ENCODE results near the gene RALGPS1. TPM values are rescaled to one million over a fixed set of nuclear protein-coding genes. Genes with fewer than 3 reads are reported as not detected.
"Not testable (repeated sequence)": the region's sequence is repeated elsewhere in the genome, so short reads cannot be mapped to it uniquely, and the experiment has no call there.

Gene RALGPS1
- total RNA-seq, 1 donor from 2014 or later: 21.7 TPM

DNA sequence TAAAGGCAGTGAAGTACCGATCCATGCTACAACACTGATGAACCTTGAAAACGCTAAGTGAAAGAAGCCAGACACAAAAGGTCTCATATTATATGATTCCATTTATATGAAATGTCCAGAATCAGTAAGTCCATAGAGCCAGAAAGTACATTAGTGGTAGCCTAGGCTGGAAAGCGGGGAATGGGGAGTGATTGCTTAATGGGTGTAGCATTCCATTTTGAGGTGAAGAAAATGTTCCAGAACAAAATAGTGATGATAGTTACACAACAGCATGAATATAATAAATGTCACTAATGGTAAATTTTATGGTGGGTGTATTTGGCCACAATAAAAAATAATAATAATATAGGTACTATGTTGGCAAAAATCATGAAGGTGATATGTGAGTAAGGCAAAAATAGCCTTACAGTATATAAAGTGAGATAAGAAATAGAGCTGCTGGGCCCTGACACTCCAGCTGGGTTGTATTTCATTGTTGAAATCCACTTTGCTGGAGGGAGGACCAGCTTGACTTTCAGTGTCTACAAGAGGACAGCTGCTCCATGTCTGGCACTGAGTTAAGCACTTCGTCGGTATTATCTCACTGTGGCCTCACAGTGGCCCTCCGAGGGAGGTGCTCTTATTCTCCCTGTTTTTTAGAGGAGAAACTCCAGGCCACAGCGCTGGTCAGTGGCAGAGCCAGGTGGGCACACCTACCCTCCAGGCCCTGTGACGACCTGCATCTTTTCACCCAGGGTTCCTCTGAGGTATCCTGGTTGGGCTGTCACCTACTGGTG, 230.3 kb downstream of the RALGPS1 start:
- CTCF ChIA-PET: no interaction called here
- DNase-seq (no peak), ATAC-seq (ENCODE audit: low read depth) (no peak)
- POLR2A ChIA-PET: no interaction called here
- Mint-ChIP-seq H3K36me3 (ENCODE audit: low read depth) (no peaks in the 10 kb centered on the region), H3K27me3 (no peaks in the 10 kb centered on the region), H3K9me3 (peaks cover 3% of the 10 kb centered on the region), H3K27ac (no peak overlapping the region), H3K4me1 (no peaks in the 10 kb centered on the region), H3K4me3 (no peak overlapping the region)
- intact Hi-C loops (cut with micrococcal nuclease): no loop called here
- TF ChIP-seq, protein P1, sequence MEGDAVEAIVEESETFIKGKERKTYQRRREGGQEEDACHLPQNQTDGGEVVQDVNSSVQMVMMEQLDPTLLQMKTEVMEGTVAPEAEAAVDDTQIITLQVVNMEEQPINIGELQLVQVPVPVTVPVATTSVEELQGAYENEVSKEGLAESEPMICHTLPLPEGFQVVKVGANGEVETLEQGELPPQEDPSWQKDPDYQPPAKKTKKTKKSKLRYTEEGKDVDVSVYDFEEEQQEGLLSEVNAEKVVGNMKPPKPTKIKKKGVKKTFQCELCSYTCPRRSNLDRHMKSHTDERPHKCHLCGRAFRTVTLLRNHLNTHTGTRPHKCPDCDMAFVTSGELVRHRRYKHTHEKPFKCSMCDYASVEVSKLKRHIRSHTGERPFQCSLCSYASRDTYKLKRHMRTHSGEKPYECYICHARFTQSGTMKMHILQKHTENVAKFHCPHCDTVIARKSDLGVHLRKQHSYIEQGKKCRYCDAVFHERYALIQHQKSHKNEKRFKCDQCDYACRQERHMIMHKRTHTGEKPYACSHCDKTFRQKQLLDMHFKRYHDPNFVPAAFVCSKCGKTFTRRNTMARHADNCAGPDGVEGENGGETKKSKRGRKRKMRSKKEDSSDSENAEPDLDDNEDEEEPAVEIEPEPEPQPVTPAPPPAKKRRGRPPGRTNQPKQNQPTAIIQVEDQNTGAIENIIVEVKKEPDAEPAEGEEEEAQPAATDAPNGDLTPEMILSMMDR (IDR thresholded peaks at IDR 0.05): no peak

DNA sequence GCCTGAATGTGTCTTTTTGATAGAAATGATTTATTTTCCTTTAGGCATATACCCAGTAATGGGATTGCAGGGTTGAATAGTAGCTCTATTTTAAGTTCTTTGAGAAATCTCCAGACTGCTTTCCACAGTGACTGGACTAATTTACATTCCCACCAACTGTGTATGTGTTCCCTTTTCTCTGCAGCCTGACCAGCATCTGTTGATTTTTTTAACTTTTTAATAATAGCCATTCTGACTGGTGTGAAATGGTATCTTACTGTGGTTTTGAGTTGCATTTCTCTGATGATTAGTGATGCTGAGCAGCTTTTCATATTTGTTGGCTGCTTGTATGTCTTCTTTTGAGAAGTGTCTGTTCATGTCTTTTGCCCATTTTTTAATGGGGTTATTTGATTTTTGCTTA, 232.3 kb downstream of the RALGPS1 start:
- H3K27ac Mint-ChIP-seq; H3K4me1 Mint-ChIP-seq; ATAC-seq (ENCODE audit: low read depth); DNase-seq; H3K9me3 Mint-ChIP-seq; H3K4me3 Mint-ChIP-seq; POLR2A ChIA-PET; CTCF ChIA-PET; H3K27me3 Mint-ChIP-seq; H3K36me3 Mint-ChIP-seq (ENCODE audit: low read depth); intact Hi-C loops (cut with micrococcal nuclease): not testable (repeated sequence)

DNA sequence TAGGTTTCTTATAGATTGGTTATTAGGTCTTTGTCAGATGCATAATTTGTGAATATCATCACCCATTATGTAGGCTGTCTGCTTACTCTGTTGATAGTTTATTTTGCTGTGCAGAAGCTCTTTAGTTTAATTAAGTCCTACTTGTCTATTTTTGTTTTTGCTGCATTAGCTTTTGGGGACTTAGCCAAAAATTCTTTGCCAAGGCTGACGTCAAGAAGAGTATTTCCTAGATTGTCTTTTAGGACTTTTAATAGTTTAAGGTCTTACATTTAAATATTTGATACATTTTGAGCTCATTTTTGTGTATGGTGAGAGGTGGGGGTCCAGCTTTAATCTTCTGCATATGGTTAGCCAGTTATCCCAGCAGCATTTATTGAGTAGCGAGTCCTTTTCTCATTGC, 232.7 kb downstream of the RALGPS1 start:
- TF ChIP-seq, protein P1 (IDR thresholded peaks at IDR 0.05): no peak
- intact Hi-C loops (cut with micrococcal nuclease): no loop called here
- Mint-ChIP-seq H3K36me3 (ENCODE audit: low read depth) (no peaks in the 10 kb centered on the region), H3K4me1 (no peaks in the 10 kb centered on the region), H3K27ac (no peak overlapping the region), H3K27me3 (no peaks in the 10 kb centered on the region), H3K9me3 (peaks cover 3% of the 10 kb centered on the region), H3K4me3 (no peak overlapping the region)
- no peak for DNase-seq
- no peak for ATAC-seq (ENCODE audit: low read depth)
- CTCF ChIA-PET: no interaction called here
- POLR2A ChIA-PET: no interaction called here

DNA sequence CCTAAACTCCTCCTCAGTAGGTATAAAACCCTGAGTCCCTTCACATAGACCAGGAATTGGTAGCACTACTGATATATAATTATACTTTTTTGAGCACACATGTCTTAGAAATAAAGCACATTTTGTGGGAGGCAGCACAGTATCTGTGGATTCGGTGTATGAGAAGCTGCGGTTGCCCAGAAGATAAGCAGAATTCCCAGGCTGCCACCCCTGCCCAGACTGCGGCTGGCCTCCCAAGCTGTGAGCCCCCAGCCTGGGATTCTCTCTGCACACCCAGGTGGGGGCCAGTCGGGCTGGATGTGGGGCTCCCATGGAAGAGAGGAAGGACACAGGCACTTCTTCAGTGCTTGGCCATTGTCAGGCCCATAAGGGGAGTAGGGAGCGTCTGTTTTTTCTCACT, 233.4 kb downstream of the RALGPS1 start:
- no peaks in the 10 kb centered on the region for H3K36me3 Mint-ChIP-seq (ENCODE audit: low read depth)
- TF ChIP-seq, protein P1 (IDR thresholded peaks at IDR 0.05): no peak
- H3K27me3 Mint-ChIP-seq: no peaks in the 10 kb centered on the region
- H3K4me1 Mint-ChIP-seq: peaks cover 5% of the 10 kb centered on the region
- peaks cover 3% of the 10 kb centered on the region for H3K9me3 Mint-ChIP-seq
- ChIA-PET POLR2A (no interaction called here), CTCF (no interaction called here)
- intact Hi-C loops (cut with micrococcal nuclease): no loop called here
- H3K4me3 Mint-ChIP-seq: no peak overlapping the region
- no peak for DNase-seq
- H3K27ac Mint-ChIP-seq: no peak overlapping the region
- no peak for ATAC-seq (ENCODE audit: low read depth)

DNA sequence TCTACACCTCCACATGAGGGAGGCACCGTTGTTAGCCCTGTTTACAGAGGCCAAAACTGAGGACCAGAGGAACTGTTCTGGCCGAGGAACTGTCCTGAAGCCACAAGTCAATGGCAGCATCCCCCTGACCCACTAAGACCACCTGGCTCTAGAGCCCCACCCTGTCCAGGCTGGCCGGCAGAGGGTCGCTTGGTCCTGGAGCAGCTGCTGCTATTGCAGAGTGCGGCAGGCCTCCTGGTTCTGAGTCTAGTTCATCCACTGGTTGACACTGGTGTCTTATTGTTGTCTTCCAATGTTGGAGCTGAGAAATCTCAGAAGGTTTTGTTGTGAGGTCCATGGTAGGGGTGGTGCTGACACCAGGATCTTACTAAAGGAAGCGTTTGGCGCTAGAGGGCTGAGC, 234.4 kb downstream of the RALGPS1 start:
- POLR2A ChIA-PET: no interaction called here
- no peak overlapping the region for H3K27ac Mint-ChIP-seq
- CTCF ChIA-PET: no interaction called here
- intact Hi-C loops (cut with micrococcal nuclease): no loop called here
- H3K4me3 Mint-ChIP-seq: no peak overlapping the region
- peaks cover 3% of the 10 kb centered on the region for H3K9me3 Mint-ChIP-seq
- no peaks in the 10 kb centered on the region for H3K36me3 Mint-ChIP-seq (ENCODE audit: low read depth)
- H3K27me3 Mint-ChIP-seq: no peaks in the 10 kb centered on the region
- no peak for ATAC-seq (ENCODE audit: low read depth)
- no peak for DNase-seq
- H3K4me1 Mint-ChIP-seq: peaks cover 15% of the 10 kb centered on the region
- TF ChIP-seq, protein P1 (IDR thresholded peaks at IDR 0.05): no peak
